ENCODE measurements around the gene LGALS1.

DNA sequence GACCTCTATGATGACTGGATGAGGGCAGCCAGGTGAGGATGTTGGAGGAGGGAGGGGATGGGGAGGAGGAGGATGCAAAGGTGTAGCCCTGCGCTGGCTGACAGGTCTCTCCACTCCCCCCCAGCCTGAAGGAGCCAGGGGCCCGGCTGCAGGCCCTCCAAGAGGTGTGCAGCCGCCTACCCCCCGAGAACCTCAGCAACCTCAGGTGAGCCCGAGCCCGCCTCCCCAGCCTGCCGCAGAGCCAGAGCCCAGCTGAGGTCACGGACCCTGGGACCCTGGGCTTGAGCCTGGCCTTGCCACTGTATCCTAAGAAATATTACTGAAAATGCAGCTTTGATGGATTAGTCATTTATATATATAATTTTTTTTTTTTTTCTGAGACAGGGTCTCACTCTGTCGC is 28.1 kb upstream of the LGALS1 start:
- TF ChIP-seq POLR2AphosphoS5 (IDR thresholded peaks at IDR 0.05; ENCODE audit: low read depth, low read length), result no peak
- TF ChIP-seq POLR2A (IDR thresholded peaks at IDR 0.05; ENCODE audit: low read depth, low read length), result no peak
- no peak for TF ChIP-seq TAF1 (IDR thresholded peaks at IDR 0.05; ENCODE audit: low read depth, low read length)
- no peak for TF ChIP-seq PAX5 (IDR thresholded peaks at IDR 0.05; ENCODE audit: insufficient read depth, low read length, severe bottlenecking)
- no peak for TF ChIP-seq SPI1 (IDR thresholded peaks at IDR 0.05; ENCODE audit: low read depth, low read length)
- no peak for TF ChIP-seq POU2F2 (IDR thresholded peaks at IDR 0.05; ENCODE audit: low read depth, low read length)
